GM21825 (cell line): ENCODE results near the gene VPREB3.

ENCODE experiments used
- ATAC-seq: cut with Tn5 transposase; IDR thresholded peaks from one replicate; pipeline ENCODE4 v1.9.1; 2021; ENCODE audit warnings: mild to moderate bottlenecking, moderate library complexity; ENCODE audit not compliant: unreplicated experiment

VPREB3 gene, protein sequence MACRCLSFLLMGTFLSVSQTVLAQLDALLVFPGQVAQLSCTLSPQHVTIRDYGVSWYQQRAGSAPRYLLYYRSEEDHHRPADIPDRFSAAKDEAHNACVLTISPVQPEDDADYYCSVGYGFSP

DNA sequence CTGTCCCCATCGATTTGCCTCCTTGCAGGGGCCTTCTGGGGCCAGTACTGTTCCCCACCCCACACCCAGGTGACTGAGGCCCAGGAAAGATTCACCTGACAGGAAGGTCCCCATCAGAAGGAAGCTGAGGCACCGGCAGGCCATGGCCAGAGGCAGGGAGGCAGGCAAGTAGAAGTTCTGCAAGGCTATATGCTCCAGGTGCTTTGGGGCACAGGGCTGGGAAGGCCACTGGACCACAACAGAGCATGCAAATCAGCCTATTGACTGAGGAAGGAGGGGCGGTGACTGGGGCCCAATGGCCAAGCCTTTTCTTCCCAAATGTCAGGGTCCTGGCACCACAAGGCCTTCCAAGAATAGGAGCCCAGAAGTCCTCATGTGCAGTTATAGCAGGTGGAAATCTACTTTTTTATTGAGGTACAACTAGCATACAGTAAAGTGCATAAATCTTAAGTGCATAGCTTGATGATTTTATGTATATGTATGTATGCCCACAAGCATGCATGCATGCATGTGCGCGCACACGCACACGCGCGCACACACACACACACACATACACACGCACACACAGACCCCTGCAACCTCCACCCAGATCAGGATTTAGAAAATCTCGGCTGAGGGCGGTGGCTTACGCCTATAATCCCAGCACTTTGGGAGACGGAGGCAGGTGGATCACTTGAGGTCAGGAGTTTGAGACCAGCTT, at the start of gene VPREB3:
Gene VPREB3, minus strand, starts transcription at position 206 of the 700 bp plus-strand sequence. Its CDS starts 62 bp downstream, at position 144.
- no peak for ATAC-seq

DNA sequence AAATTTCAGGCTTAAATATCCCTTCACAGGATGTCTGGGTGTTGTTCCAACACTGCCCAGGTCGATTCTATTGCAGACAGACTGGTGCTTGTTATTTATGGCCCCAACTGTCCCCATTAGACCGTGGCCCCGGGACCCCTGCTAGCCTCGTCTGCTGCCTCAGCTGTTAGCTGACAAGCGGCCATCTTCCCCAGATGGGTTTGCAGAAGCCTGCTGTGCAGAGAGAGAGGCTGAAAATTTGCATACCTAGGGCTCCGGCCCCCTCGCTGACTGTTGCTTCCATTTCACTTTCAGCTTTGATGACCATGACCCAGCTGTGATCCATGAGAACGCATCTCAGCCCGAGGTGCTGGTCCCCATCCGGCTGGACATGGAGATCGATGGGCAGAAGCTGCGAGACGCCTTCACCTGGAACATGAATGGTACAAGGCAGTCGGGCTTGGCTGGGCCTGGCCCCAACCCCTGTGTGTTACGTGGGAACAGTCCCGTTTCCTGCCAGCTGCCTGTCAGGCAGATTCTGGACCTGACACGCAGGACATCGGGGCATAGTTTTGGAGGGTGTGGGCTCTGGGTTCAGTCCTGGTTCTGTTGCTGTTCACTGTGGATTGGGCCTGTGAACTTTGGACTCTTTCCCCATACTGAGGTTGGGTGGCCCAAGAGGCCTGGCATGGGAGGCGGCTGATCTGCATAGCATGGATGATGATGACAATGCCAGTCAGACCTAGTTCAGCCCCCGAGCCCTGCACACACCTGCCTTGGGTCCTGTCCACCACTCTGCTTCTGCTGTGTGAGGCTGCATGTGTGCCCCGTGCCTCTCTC, 49.0 kb upstream of the VPREB3 start:
- no peak for ATAC-seq

DNA sequence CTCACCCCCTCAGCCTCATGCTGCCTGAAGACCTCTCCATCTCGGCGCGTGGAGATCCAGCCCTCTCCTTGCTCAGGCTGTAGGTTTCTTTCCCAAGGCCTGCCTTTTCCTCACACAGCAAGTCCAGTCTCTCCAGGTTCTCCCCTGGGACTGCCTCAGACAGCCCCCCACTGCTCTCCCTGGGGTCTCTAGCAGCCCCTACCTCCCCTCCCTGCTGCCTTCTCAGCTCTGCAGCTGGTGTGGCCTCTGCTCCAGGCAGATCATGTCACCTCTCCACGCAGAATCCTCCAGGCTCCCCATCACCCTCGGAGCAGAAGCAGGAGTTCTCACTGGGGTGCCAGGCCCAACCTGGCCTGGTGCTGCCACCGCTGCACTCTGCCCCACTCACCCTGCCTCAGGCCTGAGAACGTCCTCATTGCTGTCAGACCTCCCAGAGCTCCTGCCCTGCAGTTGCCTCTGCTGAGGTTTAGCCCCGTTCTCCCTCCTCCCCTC, 47.7 kb upstream of the VPREB3 start:
- no peak for ATAC-seq

DNA sequence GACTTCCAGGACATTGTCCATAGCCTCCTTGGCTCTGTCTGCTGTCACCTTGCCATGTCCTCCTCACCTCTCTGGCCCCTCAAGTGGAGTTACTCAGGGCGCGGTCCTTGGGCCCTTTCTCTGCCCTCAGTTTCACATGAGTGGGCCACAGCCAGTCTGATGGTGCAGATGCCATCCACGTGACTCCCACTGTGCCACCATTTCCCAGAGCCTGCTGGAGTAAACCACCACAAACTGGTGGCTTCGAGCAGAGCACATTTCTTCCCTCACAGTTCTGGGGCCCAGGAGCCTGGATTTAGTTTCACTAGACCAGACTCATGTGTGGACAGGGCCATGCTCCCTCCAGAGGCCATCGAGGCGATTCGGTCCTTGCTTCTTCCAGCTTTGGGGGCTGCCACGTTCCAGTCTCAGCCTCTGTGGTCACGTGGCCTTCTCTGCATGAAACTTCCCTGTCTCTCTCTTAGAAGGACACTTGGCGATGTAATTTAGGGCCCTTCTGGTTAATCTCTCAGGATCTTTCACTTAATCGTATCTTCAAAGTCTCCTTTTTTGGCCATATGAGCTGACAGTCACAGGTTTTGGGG, 47.1 kb upstream of the VPREB3 start:
- peak; percentile 12 for ATAC-seq

DNA sequence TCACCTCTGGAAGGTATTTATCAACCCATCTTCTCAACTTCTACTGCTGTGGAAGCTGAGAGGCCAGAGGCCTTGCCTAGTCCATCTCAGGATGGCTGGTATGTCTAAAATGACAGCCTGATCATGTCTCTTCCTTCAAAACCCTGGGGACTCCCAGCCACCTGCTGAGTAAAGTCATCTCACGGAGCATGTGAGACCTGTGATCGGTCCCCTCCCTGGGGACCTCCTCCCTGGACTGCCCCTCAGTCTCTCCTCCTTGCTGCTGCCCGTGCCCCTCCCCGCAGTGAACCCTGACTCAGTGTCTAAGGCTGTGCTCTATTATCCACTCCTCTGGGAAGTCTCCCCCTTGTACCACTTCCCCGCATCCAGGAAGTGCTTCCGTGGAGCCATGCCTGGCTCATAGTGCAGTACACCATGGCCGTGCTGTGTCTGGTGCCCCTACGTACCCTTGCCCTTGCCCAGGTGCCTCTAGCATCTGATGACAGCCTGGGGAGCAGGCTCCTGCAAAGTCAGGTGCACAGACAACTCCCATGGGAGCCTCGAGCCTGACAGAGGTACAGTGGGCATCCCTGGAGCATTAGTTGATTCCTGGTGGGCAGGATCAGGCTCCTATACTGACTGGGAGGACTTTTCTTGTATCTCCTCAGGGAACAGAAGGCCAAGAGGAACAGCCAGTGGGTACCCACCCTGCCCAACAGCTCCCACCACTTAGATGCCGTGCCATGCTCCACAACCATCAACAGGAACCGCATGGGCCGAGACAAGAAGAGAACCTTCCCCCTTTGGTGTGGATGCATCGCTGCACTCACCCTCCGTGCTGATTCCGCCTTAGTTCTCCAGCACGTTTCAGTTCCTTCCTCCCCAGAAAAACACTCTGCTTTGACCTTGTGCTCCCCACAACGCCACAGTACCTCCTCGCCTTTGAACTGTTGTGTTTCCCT, 46.3 kb upstream of the VPREB3 start:
- ATAC-seq = peak; percentile 61

DNA sequence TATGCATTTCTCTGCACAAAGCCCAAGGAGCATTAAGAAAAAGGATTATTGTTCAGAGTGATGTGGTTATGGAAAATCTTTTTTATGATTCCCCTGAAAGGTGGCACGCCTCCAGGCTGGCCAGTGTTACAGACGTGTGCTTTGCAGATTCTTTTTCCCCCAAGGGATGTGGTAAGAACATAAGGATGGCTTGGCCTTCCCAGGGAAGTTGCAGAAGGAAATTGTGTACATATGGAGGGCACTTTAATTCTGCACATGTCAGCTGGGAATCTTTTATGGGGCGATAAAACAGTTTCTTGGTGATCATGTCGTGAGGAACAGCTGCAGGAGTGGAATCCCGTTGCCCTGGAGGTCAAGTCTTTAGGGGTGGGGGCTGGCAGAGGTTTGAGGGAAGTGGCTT, 42.2 kb upstream of the VPREB3 start:
- ATAC-seq = no peak

DNA sequence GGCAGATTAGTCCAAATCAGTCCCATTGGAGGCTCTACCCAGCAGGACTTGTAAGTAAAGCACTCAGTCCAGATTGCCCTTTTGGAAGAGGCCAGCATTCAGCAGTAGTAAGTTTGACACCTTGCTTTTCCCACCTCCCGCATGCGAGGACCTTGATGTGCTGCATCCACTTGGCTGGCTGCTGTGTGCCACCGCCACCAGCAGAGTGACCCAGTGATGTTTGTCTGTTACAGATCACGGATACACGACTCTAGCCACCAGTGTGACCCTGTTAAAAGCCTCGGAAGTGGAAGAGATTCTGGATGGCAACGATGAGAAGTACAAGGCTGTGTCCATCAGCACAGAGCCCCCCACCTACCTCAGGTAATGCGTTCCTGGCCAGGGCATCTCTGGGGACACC, 39.1 kb upstream of the VPREB3 start:
- no peak for ATAC-seq

DNA sequence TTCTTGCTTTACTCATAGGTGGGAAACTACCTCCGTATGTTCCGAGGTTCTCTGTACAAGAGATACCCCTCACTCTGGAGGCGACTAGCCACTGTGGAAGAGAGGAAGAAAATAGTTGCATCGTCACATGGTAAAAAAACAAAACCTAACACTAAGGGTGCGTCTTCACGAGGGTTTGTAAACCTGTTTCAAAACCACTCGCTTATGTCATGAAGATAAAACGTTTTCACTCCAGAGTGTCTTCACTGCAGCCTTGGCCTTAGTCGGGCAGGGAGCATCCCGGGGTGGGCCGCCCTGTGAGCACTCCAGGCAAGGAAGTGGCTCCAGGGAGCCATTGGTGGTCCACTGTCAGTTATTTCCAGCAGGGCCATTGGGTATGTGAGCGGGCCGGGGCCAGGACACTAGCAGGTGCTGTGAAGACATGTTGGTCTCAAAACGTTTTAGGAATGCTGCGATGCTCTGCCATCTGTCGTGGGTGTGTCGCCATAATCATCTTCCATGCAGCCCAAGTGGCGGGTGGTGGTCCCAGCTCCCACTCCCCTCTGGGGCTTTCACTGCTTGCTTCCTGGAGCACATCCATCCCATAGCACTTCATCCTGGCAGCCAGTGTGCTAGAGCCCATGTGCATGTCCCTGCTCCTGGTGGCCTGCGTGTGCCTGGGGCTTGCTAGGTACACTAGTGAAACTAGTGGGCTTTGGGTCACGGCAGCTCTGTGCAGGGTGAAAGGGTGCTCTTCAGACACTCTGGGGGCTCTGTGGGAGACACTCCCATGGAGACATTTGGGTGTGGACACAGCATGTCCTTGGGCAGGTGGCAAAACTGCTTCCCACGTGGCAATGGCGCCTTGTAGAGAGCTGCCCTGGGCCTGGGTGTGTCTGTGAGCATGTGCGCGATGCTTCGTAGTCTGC, 37.8 kb upstream of the VPREB3 start:
- ATAC-seq = no peak

DNA sequence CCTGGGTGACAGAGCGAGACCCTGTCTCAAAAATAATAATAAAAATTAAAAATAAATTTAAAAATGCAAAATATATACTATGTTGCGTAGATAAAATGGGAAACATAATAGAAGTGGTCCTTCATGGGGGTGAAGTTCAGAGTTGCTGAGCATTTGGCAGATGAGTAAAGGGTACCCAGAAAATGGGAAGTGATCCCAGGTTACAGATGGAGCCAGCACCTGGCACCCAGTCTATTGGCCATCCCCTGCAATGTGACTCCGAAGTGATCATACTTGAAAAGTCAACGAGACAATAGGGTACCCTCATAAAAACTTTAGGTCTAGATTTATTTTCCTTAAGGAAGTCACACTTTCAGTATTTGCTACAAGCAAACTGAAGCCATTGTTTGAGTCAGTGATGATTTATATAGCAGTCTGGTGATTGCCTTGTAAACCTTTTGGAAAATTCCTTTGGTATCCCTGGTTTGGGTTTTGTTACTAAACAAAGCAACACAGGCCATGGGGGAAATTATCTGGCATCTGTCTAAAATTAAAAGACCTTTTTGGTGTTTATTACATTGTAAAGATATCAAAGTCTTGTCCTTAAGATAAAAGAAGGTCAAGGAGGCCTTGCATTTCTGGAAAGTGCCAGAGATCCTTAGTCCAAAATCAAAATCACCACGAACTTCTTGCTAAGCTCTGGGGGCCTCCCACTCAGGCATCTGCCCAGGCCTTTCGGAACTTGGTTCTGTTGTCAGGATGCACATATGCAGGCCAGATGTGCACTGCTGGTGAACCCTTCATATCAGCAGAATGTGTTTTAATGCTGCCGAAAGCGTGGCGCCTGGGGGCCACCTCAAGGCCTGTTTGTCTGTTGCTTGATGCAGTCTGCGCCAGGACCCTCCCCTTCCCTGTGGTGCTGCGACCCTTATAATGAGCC, 36.9 kb upstream of the VPREB3 start:
- ATAC-seq = no peak

DNA sequence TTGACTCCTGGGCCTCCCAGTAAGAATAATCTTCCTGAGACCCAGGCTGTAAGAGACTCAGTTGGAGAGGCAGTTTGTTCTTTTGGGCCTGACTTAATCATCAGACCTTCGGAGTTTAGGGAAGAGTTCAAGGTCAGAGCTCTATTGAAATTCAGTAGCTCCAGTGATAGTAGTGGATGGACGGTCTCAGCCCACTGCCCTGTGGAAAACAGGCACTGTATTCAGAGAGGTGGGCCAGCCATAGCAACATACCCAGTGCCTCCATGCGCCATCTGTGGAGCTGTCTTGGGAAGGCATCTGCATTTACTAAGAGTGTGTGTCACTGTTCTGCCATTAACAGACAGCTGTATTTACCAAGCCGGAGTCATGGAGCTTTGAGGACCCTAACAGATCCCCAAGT, 35.4 kb upstream of the VPREB3 start:
- ATAC-seq = no peak

DNA sequence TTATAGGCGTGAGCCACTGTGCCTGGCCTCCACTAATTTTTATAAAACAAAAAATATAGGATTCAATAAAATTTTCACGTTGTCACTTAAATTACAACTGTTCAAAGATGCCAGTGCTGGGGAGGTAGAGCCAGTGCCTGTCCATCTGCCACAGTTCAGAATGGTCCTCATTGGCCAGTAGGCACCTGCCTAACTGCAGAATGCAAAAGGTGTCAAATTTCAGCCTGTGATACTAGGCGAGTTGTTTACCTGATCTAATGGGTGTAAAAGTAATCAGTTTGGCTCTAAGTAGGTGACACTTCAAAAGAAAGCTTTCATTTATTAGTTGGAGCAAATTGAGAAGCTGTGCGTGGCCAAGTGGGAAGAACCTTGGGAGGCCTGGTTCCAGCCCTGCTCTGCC, 34.9 kb upstream of the VPREB3 start:
- no peak for ATAC-seq

DNA sequence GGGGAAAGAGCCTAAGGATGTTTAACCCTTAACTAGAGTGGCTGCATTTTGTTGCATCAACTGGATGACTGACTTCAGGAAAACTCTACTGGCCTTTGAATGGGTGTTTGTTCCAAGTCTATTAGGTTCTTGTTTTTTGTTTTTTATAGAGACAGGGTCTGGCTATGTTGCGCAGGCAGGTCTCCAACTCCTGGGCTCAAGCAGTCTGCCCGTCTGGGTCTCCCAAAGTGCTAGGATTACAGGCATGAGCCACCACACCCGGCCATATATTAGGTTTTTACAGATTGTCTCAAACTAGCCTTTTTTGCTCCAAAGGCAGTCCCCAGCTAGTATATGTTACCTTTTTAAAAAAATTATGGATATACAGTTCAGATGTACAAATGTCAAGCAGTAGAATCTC, 33.7 kb upstream of the VPREB3 start:
- ATAC-seq = no peak

DNA sequence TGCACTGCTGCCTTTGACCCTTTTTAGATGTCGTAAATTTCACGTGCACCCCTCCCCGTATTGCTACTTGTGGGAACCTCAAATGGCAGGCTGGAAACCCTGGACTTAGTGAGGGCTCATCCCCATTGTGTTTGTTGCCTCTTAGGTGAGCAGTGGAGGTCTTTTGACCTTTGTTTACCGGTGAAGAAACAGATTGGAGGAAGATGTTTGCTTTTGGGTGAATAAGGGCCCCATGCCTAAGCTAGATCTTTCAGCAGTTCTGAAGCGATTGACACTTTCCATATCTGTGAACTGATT, 33.3 kb upstream of the VPREB3 start:
- ATAC-seq = no peak

DNA sequence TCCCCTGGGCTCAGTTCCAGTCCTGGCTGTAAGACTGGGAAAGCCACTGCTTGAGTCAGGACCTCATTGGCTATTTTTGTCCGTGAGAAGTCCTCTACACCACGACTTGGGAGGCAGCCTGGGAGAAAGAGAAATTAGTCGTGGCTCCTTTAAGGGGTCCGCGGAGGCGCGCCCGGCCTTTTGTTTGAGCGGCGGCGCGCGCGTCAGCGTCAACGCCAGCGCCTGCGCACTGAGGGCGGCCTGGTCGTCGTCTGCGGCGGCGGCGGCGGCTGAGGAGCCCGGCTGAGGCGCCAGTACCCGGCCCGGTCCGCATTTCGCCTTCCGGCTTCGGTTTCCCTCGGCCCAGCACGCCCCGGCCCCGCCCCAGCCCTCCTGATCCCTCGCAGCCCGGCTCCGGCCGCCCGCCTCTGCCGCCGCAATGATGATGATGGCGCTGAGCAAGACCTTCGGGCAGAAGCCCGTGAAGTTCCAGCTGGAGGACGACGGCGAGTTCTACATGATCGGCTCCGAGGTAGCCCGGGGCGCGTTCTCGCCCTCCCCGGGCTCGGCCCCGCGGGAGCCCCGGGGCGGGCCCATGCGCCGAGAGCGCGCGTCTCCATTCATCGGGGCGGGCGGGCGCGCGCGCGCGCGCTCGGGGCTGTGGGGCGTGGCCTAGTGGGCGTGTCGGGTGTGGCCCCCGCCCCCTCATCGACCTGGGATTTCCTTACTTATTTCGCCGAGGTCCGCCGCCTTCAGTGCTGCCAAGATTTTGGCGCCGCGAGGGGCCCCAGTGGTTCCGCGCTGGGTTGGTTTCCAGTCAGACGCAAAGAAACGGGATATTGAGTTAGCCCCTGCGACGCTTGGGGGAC, 32.8 kb upstream of the VPREB3 start, which contains the start of gene SMARCB1:
Gene SMARCB1, plus strand, starts transcription at position 215 of the 848 bp plus-strand sequence. Its CDS starts 204 bp downstream, at position 419.
- peak; percentile 65 for ATAC-seq

DNA sequence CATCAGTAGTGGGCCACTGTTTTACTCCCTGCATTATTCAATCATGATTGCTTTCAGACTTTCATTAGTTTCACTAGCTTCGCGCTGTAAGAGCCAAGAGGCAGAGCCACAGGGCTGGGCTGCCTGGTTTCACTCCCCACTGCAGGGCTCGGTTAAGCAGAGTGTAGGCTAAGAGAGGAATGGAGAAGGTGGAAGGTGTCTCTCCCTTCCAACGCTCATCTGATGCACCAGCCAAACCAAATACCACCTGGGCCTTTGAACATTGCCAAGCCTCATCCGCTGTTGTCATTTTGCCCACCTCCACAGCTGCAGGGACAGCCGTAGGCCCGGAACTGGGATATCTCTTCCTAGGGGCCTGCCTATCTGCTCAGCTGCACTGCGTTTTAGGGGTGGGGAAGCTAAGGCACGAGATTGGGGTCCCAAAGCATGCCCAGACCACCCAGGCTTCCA, 32.1 kb upstream of the VPREB3 start:
- no peak for ATAC-seq

DNA sequence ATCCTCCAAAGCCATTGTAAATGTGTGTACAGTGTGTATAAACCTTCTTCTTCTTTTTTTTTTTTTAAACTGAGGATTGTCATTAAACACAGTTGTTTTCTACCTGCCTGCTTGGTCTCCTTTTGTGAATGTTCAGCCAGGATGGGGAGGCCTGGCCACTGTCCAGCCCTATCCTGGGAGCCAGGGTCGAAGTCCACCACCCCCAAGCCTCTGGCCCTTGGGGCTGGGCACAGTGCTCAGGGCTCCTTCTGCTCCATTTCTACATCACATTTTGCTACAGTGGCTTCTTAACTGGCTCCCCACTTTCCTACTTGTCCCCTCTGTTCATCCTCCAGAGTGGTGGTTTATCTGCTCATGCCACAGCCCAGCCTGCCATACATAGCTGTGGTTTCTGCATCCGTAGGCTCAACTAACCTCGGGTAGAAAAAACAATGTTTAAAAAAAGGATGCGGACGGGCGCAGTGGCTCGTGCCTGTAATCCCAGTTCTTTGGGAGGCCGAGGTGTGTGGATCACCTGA, 30.0 kb upstream of the VPREB3 start:
- no peak for ATAC-seq
